NCI-H1048 (cell line): Measurements from ENCODE around the gene PDE1C.

ENCODE experiments used
- DNase-seq: peaks from one replicate; lab custom pipeline; 2025; lab: John Stamatoyannopoulos, UW

PDE1C gene

GRCh38 chr7:31938650-31939049 lies 131.6 kb downstream of the PDE1C start:
- no peak for DNase-seq

- no peak for DNase-seq
Measured at GRCh38 chr7:31937982-31938381, 132.2 kb downstream of the PDE1C start.

GRCh38 chr7:31935124-31936054 lies 134.8 kb downstream of the PDE1C start:
- no peak for DNase-seq

GRCh38 chr7:31934551-31934950 lies 135.7 kb downstream of the PDE1C start:
- DNase-seq, result no peak

- DNase-seq, result no peak
Measured at GRCh38 chr7:31933481-31933880, 136.7 kb downstream of the PDE1C start.

- DNase-seq, result no peak
Measured at GRCh38 chr7:31926991-31927584, 143.1 kb downstream of the PDE1C start.

- DNase-seq, result no peak
Measured at GRCh38 chr7:31925753-31926454, 144.3 kb downstream of the PDE1C start.

- DNase-seq, result no peak
Measured at GRCh38 chr7:31924251-31924650, 146.0 kb downstream of the PDE1C start.

GRCh38 chr7:31922848-31923247 lies 147.4 kb downstream of the PDE1C start:
- no peak for DNase-seq

GRCh38 chr7:31921047-31921446 lies 149.2 kb downstream of the PDE1C start:
- no peak for DNase-seq

GRCh38 chr7:31919678-31920369 lies 150.4 kb downstream of the PDE1C start:
- no peak for DNase-seq

- no peak for DNase-seq
Measured at GRCh38 chr7:31918706-31919393, 151.4 kb downstream of the PDE1C start.

- no peak for DNase-seq
Measured at GRCh38 chr7:31917256-31917655, 153.0 kb downstream of the PDE1C start.

GRCh38 chr7:31910191-31910590 lies 160.0 kb downstream of the PDE1C start:
- no peak for DNase-seq

GRCh38 chr7:31906479-31907171 lies 163.6 kb downstream of the PDE1C start:
- DNase-seq, result no peak

GRCh38 chr7:31903962-31904361 lies 166.2 kb downstream of the PDE1C start:
- no peak for DNase-seq

- DNase-seq, result no peak
Measured at GRCh38 chr7:31899356-31899927, 170.8 kb downstream of the PDE1C start.

GRCh38 chr7:31896925-31897324 lies 173.3 kb downstream of the PDE1C start:
- DNase-seq, result no peak

GRCh38 chr7:31894308-31894707 lies 175.9 kb downstream of the PDE1C start:
- no peak for DNase-seq

- no peak for DNase-seq
Measured at GRCh38 chr7:31893365-31893764, 176.8 kb downstream of the PDE1C start.
